Measurements from ENCODE around the gene HNRNPAB. TPM values are rescaled to one million over a fixed set of nuclear protein-coding genes. Genes with fewer than 3 reads are reported as not detected.
"Not testable (repeated sequence)": the region's sequence is repeated elsewhere in the genome, so short reads cannot be mapped to it uniquely, and the experiment has no call there.

The HNRNPAB gene
- total RNA-seq, 1 experiment from 2014 or later, result 134 TPM

- DNase-seq, result peak; percentile 78
- Histone ChIP-seq H3K27me3 (ENCODE audit: control insufficient read depth, insufficient read depth, low read length) (no peaks in the 10 kb centered on the region; the same call in 1 of the 2 replicates), H3K36me3 (replicated peaks; ENCODE audit: control insufficient read depth, insufficient read depth, low read length) (no peaks in the 10 kb centered on the region), H3K4me3 (ENCODE audit: insufficient read depth, low read depth, low read length) (no peak overlapping the region)
These were observed 43.4 kb downstream of the HNRNPAB start for GRCh38 chr5:178247481-178248456.

- no peaks in the 10 kb centered on the region for H3K36me3 ChIP-seq (replicated peaks; ENCODE audit: control insufficient read depth, insufficient read depth, low read length)
- H3K27me3 ChIP-seq (ENCODE audit: control insufficient read depth, insufficient read depth, low read length), result no peaks in the 10 kb centered on the region; the same call in 1 of the 2 replicates
- no peak overlapping the region for H3K4me3 ChIP-seq (ENCODE audit: insufficient read depth, low read depth, low read length)
- DNase-seq, result no peak
These were observed 44.4 kb downstream of the HNRNPAB start for GRCh38 chr5:178248750-178249149.

GRCh38 chr5:178249191-178249989 is 45.1 kb downstream of the HNRNPAB start:
- DNase-seq, result no peak
- Histone ChIP-seq H3K4me3 (ENCODE audit: insufficient read depth, low read depth, low read length) (no peak overlapping the region), H3K36me3 (replicated peaks; ENCODE audit: control insufficient read depth, insufficient read depth, low read length) (no peaks in the 10 kb centered on the region), H3K27me3 (ENCODE audit: control insufficient read depth, insufficient read depth, low read length) (no peaks in the 10 kb centered on the region; the same call in 1 of the 2 replicates)

GRCh38 chr5:178250263-178250662 is 45.9 kb downstream of the HNRNPAB start:
- DNase-seq, result no peak
- no peak overlapping the region for H3K4me3 ChIP-seq (ENCODE audit: insufficient read depth, low read depth, low read length)

GRCh38 chr5:178252258-178252657 is 47.9 kb downstream of the HNRNPAB start:
- DNase-seq, result no peak
- Histone ChIP-seq H3K4me3 (ENCODE audit: insufficient read depth, low read depth, low read length) (no peak overlapping the region), H3K36me3 (replicated peaks; ENCODE audit: control insufficient read depth, insufficient read depth, low read length) (no peaks in the 10 kb centered on the region), H3K27me3 (ENCODE audit: control insufficient read depth, insufficient read depth, low read length) (no peaks in the 10 kb centered on the region)

More at GRCh38 chr5:178250263-178250662, 45.9 kb downstream of the HNRNPAB start:
- Histone ChIP-seq H3K36me3 (replicated peaks; ENCODE audit: control insufficient read depth, insufficient read depth, low read length) (no peaks in the 10 kb centered on the region), H3K27me3 (ENCODE audit: control insufficient read depth, insufficient read depth, low read length) (no peaks in the 10 kb centered on the region; the same call in 1 of the 2 replicates)

GRCh38 chr5:178253632-178254031 is 49.3 kb downstream of the HNRNPAB start:
- H3K4me3 ChIP-seq (ENCODE audit: insufficient read depth, low read depth, low read length); DNase-seq; H3K36me3 ChIP-seq (replicated peaks; ENCODE audit: control insufficient read depth, insufficient read depth, low read length); H3K27me3 ChIP-seq (ENCODE audit: control insufficient read depth, insufficient read depth, low read length): not testable (repeated sequence)

GRCh38 chr5:178256746-178257145 is 52.4 kb downstream of the HNRNPAB start:
- H3K4me3 ChIP-seq (ENCODE audit: insufficient read depth, low read depth, low read length), result no peak overlapping the region
- DNase-seq, result no peak
- no peaks in the 10 kb centered on the region for H3K36me3 ChIP-seq (replicated peaks; ENCODE audit: control insufficient read depth, insufficient read depth, low read length)
- H3K27me3 ChIP-seq (ENCODE audit: control insufficient read depth, insufficient read depth, low read length), result no peaks in the 10 kb centered on the region

GRCh38 chr5:178257650-178258049 is 53.3 kb downstream of the HNRNPAB start:
- no peak for DNase-seq

GRCh38 chr5:178259623-178260536 is 55.5 kb downstream of the HNRNPAB start:
- no peak overlapping the region for H3K4me3 ChIP-seq (ENCODE audit: insufficient read depth, low read depth, low read length)
- H3K36me3 ChIP-seq (replicated peaks; ENCODE audit: control insufficient read depth, insufficient read depth, low read length), result no peaks in the 10 kb centered on the region
- no peak for DNase-seq
- H3K27me3 ChIP-seq (ENCODE audit: control insufficient read depth, insufficient read depth, low read length), result no peaks in the 10 kb centered on the region

More at GRCh38 chr5:178257650-178258049, 53.3 kb downstream of the HNRNPAB start:
- Histone ChIP-seq H3K36me3 (replicated peaks; ENCODE audit: control insufficient read depth, insufficient read depth, low read length) (no peaks in the 10 kb centered on the region), H3K4me3 (ENCODE audit: insufficient read depth, low read depth, low read length) (no peak overlapping the region), H3K27me3 (ENCODE audit: control insufficient read depth, insufficient read depth, low read length) (no peaks in the 10 kb centered on the region)

Other genes with a start within 250 kb of the HNRNPAB start
- gene PROP1, start 208.3 kb upstream of the HNRNPAB start, total RNA-seq (2014; rRNA removed; shearing (Covaris generic)), result not detected in 2 replicates
- gene N4BP3, start 91.0 kb upstream of the HNRNPAB start, total RNA-seq (2014; rRNA removed; shearing (Covaris generic)), result 32.0 and 36.5 TPM in 2 replicates
- 38.2 and 51.3 TPM in 2 replicates for gene RMND5B, start 73.5 kb upstream of the HNRNPAB start, total RNA-seq (2014; rRNA removed; shearing (Covaris generic))
- gene NHP2, start 50.6 kb upstream of the HNRNPAB start, total RNA-seq (2014; rRNA removed; shearing (Covaris generic)), result 254 and 275 TPM in 2 replicates
- gene GMCL2, start 17.2 kb upstream of the HNRNPAB start, total RNA-seq (2014; rRNA removed; shearing (Covaris generic)), result not detected in 2 replicates
- 11.3 and 25.1 TPM in 2 replicates for gene PHYKPL, start 28.3 kb downstream of the HNRNPAB start, total RNA-seq (2014; rRNA removed; shearing (Covaris generic))